Peyer's patch (tissue), 4 donors: ENCODE results near the gene EPB41L4B.

Experiments
- CTCF ChIP-seq, 6 experiments: fragments of 450-650 bp in 4 of 6; fragments of 200-600 bp in 2 of 6; sonication (generic) in 1 of 6; IDR thresholded peaks; one replicate each; pipeline ENCODE4 v1.5.1; 2017 to 2019; ENCODE audit warnings: antibody characterized with exemption in 6 of 6, mild to moderate bottlenecking in 3 of 6, moderate library complexity in 1 of 6
- POLR2A ChIP-seq, 2 donors: fragments of 450-650 bp; IDR thresholded peaks; one replicate each; pipeline ENCODE4 v1.5.1; 2017; ENCODE audit warnings: antibody characterized with exemption in 2 of 2, mild to moderate bottlenecking in 2 of 2, moderate library complexity in 2 of 2

- no peak for TF ChIP-seq CTCF (IDR thresholded peaks at IDR 0.05)
- no peak for TF ChIP-seq POLR2A (IDR thresholded peaks at IDR 0.05)
Measured at GRCh38 chr9:109228093-109228642, 92.7 kb downstream of the EPB41L4B start.
